HL-60 (cell line): ENCODE data around the gene SLC1A7.

ENCODE experiments used
- DNase-seq, 2 experiments: peaks; one replicate each; pipeline ENCODE4 v3.0.0-alpha.2; 2010 to 2020; ENCODE audit warnings: low read depth in 1 of 2, low spot score in 1 of 2
- H3K27ac ChIP-seq: fragments of 250-450 bp; sonication (Bioruptor Pico); replicated peaks from 2 replicates; pipeline ENCODE4 v1.5.1; 2020; ENCODE audit warnings: mild to moderate bottlenecking, moderate library complexity
- H3K27me3 ChIP-seq: fragments of 250-450 bp; sonication (Bioruptor Pico); 2 replicates; pipeline ENCODE4 v1.5.1; 2021; ENCODE audit warnings: mild to moderate bottlenecking, moderate library complexity; ENCODE audit not compliant: insufficient read depth, poor library complexity, severe bottlenecking
- H3K4me3 ChIP-seq: replicated peaks from 2 replicates; pipeline ENCODE4 v1.5.1; 2011; ENCODE audit warnings: mild to moderate bottlenecking, control low read depth, low read length; ENCODE audit not compliant: insufficient read depth
- GABPA ChIP-seq: IDR thresholded peaks from 2 replicates; pipeline ENCODE4 v1.6.1; 2012; ENCODE audit warnings: low read depth
- POLR2AphosphoS5 ChIP-seq: IDR thresholded peaks from 2 replicates; pipeline ENCODE4 v1.6.1; 2012; ENCODE audit warnings: low read depth
- SPI1 ChIP-seq: IDR thresholded peaks from 2 replicates; pipeline ENCODE4 v1.6.1; 2012; ENCODE audit warnings: low read depth, mild to moderate bottlenecking, borderline replicate concordance
- TF ChIP-seq, protein P1 (sequence below): IDR thresholded peaks from 2 replicates; pipeline ENCODE4 v1.6.1; 2012; ENCODE audit warnings: low read depth; ENCODE audit not compliant: insufficient replicate concordance
- TF ChIP-seq, protein P2 (sequence below): IDR thresholded peaks from one replicate; pipeline ENCODE4 v1.5.1; 2011; ENCODE audit warnings: low read length, control low read depth, inconsistent platforms; ENCODE audit not compliant: insufficient read depth

SLC1A7 gene

DNA sequence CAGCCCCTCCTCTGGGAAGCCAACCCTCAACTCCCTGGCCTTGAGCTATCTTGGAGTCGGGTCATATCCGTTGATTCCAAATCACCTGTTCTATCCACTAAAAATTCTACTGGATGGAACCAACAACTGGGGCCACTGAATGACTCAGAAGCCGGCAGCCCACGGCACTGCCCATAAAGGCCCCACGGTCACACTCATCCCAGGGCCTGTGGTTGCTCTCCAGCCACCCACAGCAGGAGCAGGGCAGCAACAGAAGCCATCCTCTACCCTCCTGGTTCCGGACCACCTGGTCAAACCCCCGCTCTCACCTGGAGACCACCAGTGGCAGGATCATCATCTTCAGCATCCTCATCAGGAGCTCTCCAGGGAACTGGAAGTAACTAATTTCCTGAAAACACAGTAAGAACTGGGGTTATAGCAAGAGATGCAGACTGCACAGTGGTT lies 8.4 kb downstream of the SLC1A7 start:
- TF ChIP-seq GABPA = no peak
- TF ChIP-seq, protein P1, sequence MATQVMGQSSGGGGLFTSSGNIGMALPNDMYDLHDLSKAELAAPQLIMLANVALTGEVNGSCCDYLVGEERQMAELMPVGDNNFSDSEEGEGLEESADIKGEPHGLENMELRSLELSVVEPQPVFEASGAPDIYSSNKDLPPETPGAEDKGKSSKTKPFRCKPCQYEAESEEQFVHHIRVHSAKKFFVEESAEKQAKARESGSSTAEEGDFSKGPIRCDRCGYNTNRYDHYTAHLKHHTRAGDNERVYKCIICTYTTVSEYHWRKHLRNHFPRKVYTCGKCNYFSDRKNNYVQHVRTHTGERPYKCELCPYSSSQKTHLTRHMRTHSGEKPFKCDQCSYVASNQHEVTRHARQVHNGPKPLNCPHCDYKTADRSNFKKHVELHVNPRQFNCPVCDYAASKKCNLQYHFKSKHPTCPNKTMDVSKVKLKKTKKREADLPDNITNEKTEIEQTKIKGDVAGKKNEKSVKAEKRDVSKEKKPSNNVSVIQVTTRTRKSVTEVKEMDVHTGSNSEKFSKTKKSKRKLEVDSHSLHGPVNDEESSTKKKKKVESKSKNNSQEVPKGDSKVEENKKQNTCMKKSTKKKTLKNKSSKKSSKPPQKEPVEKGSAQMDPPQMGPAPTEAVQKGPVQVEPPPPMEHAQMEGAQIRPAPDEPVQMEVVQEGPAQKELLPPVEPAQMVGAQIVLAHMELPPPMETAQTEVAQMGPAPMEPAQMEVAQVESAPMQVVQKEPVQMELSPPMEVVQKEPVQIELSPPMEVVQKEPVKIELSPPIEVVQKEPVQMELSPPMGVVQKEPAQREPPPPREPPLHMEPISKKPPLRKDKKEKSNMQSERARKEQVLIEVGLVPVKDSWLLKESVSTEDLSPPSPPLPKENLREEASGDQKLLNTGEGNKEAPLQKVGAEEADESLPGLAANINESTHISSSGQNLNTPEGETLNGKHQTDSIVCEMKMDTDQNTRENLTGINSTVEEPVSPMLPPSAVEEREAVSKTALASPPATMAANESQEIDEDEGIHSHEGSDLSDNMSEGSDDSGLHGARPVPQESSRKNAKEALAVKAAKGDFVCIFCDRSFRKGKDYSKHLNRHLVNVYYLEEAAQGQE = no peak
- no peak for TF ChIP-seq SPI1
- TF ChIP-seq, protein P2, sequence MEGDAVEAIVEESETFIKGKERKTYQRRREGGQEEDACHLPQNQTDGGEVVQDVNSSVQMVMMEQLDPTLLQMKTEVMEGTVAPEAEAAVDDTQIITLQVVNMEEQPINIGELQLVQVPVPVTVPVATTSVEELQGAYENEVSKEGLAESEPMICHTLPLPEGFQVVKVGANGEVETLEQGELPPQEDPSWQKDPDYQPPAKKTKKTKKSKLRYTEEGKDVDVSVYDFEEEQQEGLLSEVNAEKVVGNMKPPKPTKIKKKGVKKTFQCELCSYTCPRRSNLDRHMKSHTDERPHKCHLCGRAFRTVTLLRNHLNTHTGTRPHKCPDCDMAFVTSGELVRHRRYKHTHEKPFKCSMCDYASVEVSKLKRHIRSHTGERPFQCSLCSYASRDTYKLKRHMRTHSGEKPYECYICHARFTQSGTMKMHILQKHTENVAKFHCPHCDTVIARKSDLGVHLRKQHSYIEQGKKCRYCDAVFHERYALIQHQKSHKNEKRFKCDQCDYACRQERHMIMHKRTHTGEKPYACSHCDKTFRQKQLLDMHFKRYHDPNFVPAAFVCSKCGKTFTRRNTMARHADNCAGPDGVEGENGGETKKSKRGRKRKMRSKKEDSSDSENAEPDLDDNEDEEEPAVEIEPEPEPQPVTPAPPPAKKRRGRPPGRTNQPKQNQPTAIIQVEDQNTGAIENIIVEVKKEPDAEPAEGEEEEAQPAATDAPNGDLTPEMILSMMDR = no peak
- no peak for TF ChIP-seq POLR2AphosphoS5
- no peak overlapping the region for H3K4me3 ChIP-seq

DNA sequence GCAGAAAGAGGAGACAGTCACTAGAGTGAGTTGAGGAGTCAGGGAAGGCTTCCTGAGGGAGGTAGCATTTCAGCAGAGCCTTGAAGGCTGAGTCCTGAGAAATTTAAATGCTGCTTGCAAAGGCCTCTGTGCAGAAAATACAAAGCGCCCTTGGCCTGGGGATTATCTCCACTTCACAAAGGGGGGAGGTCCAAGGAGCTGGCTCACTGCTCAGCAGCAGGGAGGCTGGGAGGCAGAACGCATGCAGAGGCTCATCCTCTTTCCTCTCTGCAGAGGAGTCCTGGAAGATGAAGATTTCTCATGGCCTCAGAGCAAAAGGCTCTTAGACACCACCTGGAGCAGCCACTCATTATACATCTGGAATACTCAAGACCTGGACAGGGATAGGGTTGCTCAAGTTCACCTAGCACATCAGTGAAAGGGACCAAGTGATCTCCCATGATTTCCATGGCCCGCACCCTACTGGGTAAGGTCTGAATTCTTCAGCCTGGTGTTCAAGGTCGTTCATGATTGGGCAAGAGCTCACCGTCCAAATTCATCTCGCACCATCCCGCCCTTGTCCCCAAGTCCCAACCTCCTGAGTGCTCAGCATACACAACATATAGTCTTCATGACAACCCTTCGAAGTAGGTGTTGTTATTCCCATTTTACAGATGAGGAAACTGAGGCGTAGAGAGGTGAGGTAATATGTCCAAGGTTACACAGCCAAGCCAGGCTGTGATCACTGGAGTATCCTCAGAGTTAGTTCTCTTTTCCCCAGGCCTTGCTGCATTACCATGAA lies 9.0 kb downstream of the SLC1A7 start:
- TF ChIP-seq, protein P2 = no peak
- TF ChIP-seq POLR2AphosphoS5 (no peak), SPI1 (no peak), GABPA (no peak)
- TF ChIP-seq, protein P1 = no peak
- H3K4me3 ChIP-seq = no peak overlapping the region
- H3K27ac ChIP-seq = no peak overlapping the region
- no peaks in the 10 kb centered on the region for H3K27me3 ChIP-seq
- DNase-seq = no peak

More for the DNA sequence above, 8.4 kb downstream of the SLC1A7 start:
- no peak overlapping the region for H3K27ac ChIP-seq
- no peak for DNase-seq
- no peaks in the 10 kb centered on the region for H3K27me3 ChIP-seq

DNA sequence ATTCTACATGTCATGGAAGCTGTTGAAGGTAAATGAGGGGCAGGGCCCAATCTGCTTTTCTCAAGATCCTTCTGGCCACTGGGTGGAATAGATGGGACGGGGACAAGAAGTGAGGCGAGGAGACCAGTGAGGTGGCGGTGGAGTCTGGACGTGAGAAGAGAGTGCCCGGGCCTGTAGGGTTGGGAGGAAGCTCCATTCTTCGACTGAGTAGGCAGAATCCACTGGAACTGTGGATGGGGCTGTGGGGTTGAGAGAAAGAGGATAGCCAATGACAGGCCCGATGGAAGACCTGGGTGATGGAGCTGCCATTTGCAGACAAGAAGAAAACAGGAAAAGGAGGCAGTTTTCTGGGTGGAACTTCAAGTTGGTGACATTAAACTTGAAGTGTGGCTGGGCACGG lies 10.3 kb downstream of the SLC1A7 start:
- no peak overlapping the region for H3K27ac ChIP-seq
- H3K4me3 ChIP-seq = no peak overlapping the region
- DNase-seq = no peak
- no peaks in the 10 kb centered on the region for H3K27me3 ChIP-seq
- no peak for TF ChIP-seq SPI1
- TF ChIP-seq, protein P2 = no peak

DNA sequence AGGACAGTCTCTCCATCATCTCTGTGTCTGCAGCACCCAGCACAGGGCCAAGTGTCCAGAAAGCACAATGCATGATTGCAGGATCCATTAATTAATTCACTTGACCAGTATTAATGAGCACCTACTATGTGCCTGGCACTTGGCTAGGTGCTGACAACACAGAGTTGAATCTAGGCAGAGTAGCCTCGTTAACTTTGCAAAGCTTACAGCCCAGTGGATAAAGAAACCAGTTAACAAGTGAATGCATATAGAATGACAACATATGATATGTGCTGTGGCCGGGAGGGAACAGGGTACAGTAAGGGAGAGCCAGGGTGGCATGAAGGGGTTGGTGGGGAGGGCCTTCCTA lies 10.9 kb downstream of the SLC1A7 start:
- no peak for DNase-seq
- H3K27ac ChIP-seq = no peak overlapping the region
- no peak for TF ChIP-seq POLR2AphosphoS5
- TF ChIP-seq, protein P2 = no peak
- no peak for TF ChIP-seq SPI1
- no peak for TF ChIP-seq GABPA
- TF ChIP-seq, protein P1 = no peak
- H3K27me3 ChIP-seq = no peaks in the 10 kb centered on the region
- no peak overlapping the region for H3K4me3 ChIP-seq
